Activated CD4-positive, alpha-beta T cell treated with anti-CD3 and anti-CD28 coated beads, Interleukin-2, amount 10 ng/mL, durations not matched to agents 24 days and 14 days (primary cell): ENCODE results near the gene HOXD3. TPM values are rescaled to one million over a fixed set of nuclear protein-coding genes. Genes with fewer than 3 reads are reported as not detected.
A peak's percentile ranks its signal among the peaks of the same experiment; 100 is the strongest.

ENCODE experiments used
- DNase-seq: peaks from one replicate; pipeline ENCODE4 v3.0.0; 2022
- H3K27ac Mint-ChIP-seq: one replicate; pipeline ENCODE4 v1.8.0; 2022; ENCODE audit warnings: mild to moderate bottlenecking, mixed read lengths
- H3K27me3 Mint-ChIP-seq: one replicate; pipeline ENCODE4 v1.8.0; 2022; ENCODE audit warnings: mixed read lengths
- H3K36me3 Mint-ChIP-seq: one replicate; pipeline ENCODE4 v1.8.0; 2022; ENCODE audit warnings: low read depth, mild to moderate bottlenecking, mixed read lengths
- H3K4me1 Mint-ChIP-seq: one replicate; pipeline ENCODE4 v1.8.0; 2021; ENCODE audit warnings: mixed read lengths
- H3K4me3 Mint-ChIP-seq: one replicate; pipeline ENCODE4 v1.8.0; 2022; ENCODE audit warnings: mild to moderate bottlenecking, moderate library complexity, mixed read lengths
- H3K9me3 Mint-ChIP-seq: one replicate; pipeline ENCODE4 v1.8.0; 2021; ENCODE audit warnings: mixed read lengths
- intact Hi-C: fragments of 100-400 bp; cut with micrococcal nuclease; formaldehyde crosslinking; loops from one replicate; pipeline ENCODE4 v1.15.1; 2023
- total RNA-seq: library from RNA; stranded (reverse); gene quantifications from 2 replicates; pipeline ENCODE4 v1.2.3, GENCODE V29; 2022

HOXD3 gene
- total RNA-seq, 1 donor from 2014 or later, result not detected

GRCh38 chr2:176124947-176125771 lies 31.9 kb upstream of the HOXD3 start:
- peak overlapping the region; percentile 37 for H3K27ac Mint-ChIP-seq
- intact Hi-C loops, result loop anchor here (5.0 kb wide), 2 partner anchors 37 to 1037 kb away; no protein-coding TSS in a partner anchor
- H3K9me3 Mint-ChIP-seq, result no peaks in the 10 kb centered on the region

DNA sequence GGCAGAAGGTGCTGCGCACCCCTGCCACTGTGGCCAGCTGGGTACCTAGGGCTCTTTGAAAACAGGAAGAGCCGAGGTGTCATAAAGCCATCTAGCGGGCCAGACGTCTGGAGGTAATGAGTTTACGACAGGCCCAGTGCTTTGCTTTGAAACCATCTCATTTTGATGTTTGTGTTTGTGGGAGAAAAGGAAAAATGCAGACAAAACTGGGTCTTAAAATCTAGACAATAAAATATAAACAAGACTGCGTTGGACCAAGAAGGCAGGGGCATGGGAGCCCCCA lies 31.4 kb upstream of the HOXD3 start:
- Mint-ChIP-seq H3K27me3 (peaks cover 68% of the 10 kb centered on the region), H3K4me1 (peaks cover 7% of the 10 kb centered on the region), H3K36me3 (peaks cover 3% of the 10 kb centered on the region), H3K9me3 (no peaks in the 10 kb centered on the region), H3K4me3 (no peak overlapping the region), H3K27ac (no peak overlapping the region)
- no peak for DNase-seq
- intact Hi-C loops, result loop anchor here (2.0 to 5.0 kb wide), 4 partner anchors 37 to 1037 kb away; no protein-coding TSS in a partner anchor

More at GRCh38 chr2:176124947-176125771, 31.9 kb upstream of the HOXD3 start:
- peaks cover 7% of the 10 kb centered on the region for H3K4me1 Mint-ChIP-seq
- peaks cover 3% of the 10 kb centered on the region for H3K36me3 Mint-ChIP-seq
- no peak overlapping the region for H3K4me3 Mint-ChIP-seq
- no peak for DNase-seq
- peaks cover 72% of the 10 kb centered on the region for H3K27me3 Mint-ChIP-seq

DNA sequence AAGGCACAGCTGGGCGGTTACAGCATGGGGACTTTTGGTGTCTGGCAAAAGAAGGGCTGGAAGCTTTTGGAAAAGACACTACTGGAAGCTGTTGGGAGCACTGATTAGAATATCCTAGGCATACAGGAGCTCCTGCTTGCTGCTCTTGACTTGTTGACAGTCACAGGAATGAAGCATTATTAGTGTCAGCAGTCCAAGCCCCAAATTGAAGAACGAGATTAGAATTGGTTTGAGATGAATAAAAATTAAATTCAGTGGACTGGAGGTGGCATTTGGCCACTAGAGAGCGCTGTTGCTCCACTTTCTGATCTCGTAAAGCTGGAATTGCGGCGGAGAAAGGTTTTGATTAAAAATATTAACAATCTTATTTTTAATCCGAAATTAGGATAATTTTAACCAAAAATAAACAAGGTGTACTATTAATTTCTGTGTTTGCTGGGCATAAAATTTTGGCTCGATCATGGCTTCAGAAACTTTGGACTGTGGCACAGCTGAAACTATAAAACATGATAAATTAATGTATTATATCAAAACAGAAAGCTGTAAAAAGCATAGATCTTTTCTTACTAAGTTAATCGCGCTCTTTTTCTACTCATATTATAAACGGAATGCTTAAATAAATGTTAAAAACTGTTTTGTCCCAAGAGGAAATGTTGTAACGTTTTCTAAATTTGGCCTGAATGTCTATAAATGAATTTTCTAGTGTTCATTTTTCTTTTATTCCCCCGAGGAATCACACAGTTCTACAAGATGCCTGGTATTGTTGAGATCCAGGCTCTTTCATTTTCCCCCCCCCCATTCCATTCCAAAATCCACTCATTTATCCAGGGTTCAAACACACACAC lies 30.0 kb upstream of the HOXD3 start:
- H3K27me3 Mint-ChIP-seq, result peaks cover 74% of the 10 kb centered on the region
- intact Hi-C loops, result loop anchor here (1.0 to 5.0 kb wide), 6 partner anchors 35 to 1035 kb away; no protein-coding TSS in a partner anchor
- no peak overlapping the region for H3K27ac Mint-ChIP-seq
- H3K4me3 Mint-ChIP-seq, result no peak overlapping the region
- DNase-seq, result peak; percentile 87
- peaks cover 8% of the 10 kb centered on the region for H3K36me3 Mint-ChIP-seq
- H3K4me1 Mint-ChIP-seq, result peaks cover 8% of the 10 kb centered on the region
- H3K9me3 Mint-ChIP-seq, result no peaks in the 10 kb centered on the region

- Mint-ChIP-seq H3K9me3 (no peaks in the 10 kb centered on the region), H3K27me3 (peaks cover 77% of the 10 kb centered on the region), H3K27ac (no peak overlapping the region), H3K4me3 (no peak overlapping the region), H3K36me3 (peaks cover 8% of the 10 kb centered on the region), H3K4me1 (peaks cover 12% of the 10 kb centered on the region)
- DNase-seq, result no peak
- intact Hi-C loops, result loop anchor here (1.0 to 5.0 kb wide), 7 partner anchors 17 to 1035 kb away; no protein-coding TSS in a partner anchor
Measured at GRCh38 chr2:176127774-176128072, 29.4 kb upstream of the HOXD3 start.

GRCh38 chr2:176128172-176128981 lies 28.7 kb upstream of the HOXD3 start:
- H3K4me3 Mint-ChIP-seq, result peak overlapping the region; percentile 15
- intact Hi-C loops, result loop anchor here (2.0 to 5.0 kb wide), 3 partner anchors 18 to 1034 kb away; no protein-coding TSS in a partner anchor

GRCh38 chr2:176128982-176129796 lies 27.9 kb upstream of the HOXD3 start, which contains the start of gene HOXD8:
Gene HOXD8, plus strand, starts transcription at chr2:176129705. Its CDS starts 662 bp downstream, at chr2:176130367.
- Mint-ChIP-seq H3K27ac (peak within 1 kb of the TSS; percentile 85), H3K4me3 (peak within 1 kb of the TSS; percentile 32), H3K9me3 (no peaks in the 10 kb centered on the region), H3K27me3 (peaks cover 84% of the 10 kb centered on the region), H3K36me3 (peaks cover 5% of the 10 kb centered on the region), H3K4me1 (peaks cover 9% of the 10 kb centered on the region)
- no peak for DNase-seq
- intact Hi-C loops, result loop anchor here (1.0 to 5.0 kb wide), 4 partner anchors 18 to 1033 kb away; no protein-coding TSS in a partner anchor

More at GRCh38 chr2:176128172-176128981, 28.7 kb upstream of the HOXD3 start:
- no peak for DNase-seq
- H3K4me1 Mint-ChIP-seq, result peaks cover 12% of the 10 kb centered on the region
- peaks cover 83% of the 10 kb centered on the region for H3K27me3 Mint-ChIP-seq
- H3K36me3 Mint-ChIP-seq, result peaks cover 8% of the 10 kb centered on the region
- no peaks in the 10 kb centered on the region for H3K9me3 Mint-ChIP-seq
- H3K27ac Mint-ChIP-seq, result peak overlapping the region; percentile 77

DNA sequence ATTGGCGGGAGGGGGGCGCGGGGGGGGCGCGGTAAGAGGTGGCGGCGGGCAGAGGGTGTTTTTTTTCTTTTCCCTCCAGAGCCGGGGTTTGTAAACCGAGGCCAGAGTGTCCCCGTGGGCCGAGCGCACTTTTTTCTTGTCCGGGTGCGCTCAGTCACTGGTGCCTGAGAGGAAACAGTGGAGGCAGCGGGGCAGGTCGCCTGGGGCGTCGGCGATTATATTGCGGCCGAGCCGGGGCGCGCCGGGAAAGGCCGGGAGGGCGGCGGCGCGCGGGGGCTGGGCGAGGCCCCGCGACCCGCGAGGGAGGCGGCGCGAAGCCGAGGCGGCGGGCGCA lies 27.3 kb upstream of the HOXD3 start:
- Mint-ChIP-seq H3K9me3 (no peaks in the 10 kb centered on the region), H3K36me3 (peaks cover 5% of the 10 kb centered on the region), H3K27me3 (peaks cover 84% of the 10 kb centered on the region), H3K4me1 (peaks cover 9% of the 10 kb centered on the region), H3K27ac (no peak overlapping the region), H3K4me3 (no peak overlapping the region)
- DNase-seq, result no peak
- intact Hi-C loops, result loop anchor here (1.0 to 10.0 kb wide), 6 partner anchors 19 to 1795 kb away; partner anchors contain the start of gene SP9

- Mint-ChIP-seq H3K36me3 (peaks cover 5% of the 10 kb centered on the region), H3K27me3 (peaks cover 84% of the 10 kb centered on the region), H3K9me3 (no peaks in the 10 kb centered on the region), H3K4me1 (peaks cover 9% of the 10 kb centered on the region), H3K27ac (peak overlapping the region; percentile 85), H3K4me3 (peak overlapping the region; percentile 32)
- no peak for DNase-seq
- intact Hi-C loops, result loop anchor here (5.0 to 10.0 kb wide), 2 partner anchors 47 to 1796 kb away; partner anchors contain the start of gene SP9
Measured at GRCh38 chr2:176130147-176130956, 26.8 kb upstream of the HOXD3 start.

- Mint-ChIP-seq H3K9me3 (no peaks in the 10 kb centered on the region), H3K27me3 (peaks cover 84% of the 10 kb centered on the region), H3K4me1 (peaks cover 11% of the 10 kb centered on the region), H3K36me3 (peaks cover 5% of the 10 kb centered on the region), H3K27ac (peak overlapping the region; percentile 85), H3K4me3 (peak overlapping the region; percentile 32)
- no peak for DNase-seq
- intact Hi-C loops, result loop anchor here (5.0 to 10.0 kb wide), 2 partner anchors 46 to 1796 kb away; partner anchors contain the start of gene SP9
Measured at GRCh38 chr2:176130957-176131847, 25.9 kb upstream of the HOXD3 start.

- H3K4me3 Mint-ChIP-seq, result no peak overlapping the region
- H3K9me3 Mint-ChIP-seq, result no peaks in the 10 kb centered on the region
- intact Hi-C loops, result loop anchor here (5.0 to 10.0 kb wide), 2 partner anchors 45 to 1797 kb away; partner anchors contain the start of gene SP9
- H3K4me1 Mint-ChIP-seq, result peaks cover 11% of the 10 kb centered on the region
- H3K36me3 Mint-ChIP-seq, result peaks cover 5% of the 10 kb centered on the region
- no peak overlapping the region for H3K27ac Mint-ChIP-seq
- peaks cover 82% of the 10 kb centered on the region for H3K27me3 Mint-ChIP-seq
- no peak for DNase-seq
Measured at GRCh38 chr2:176131848-176132158, 25.3 kb upstream of the HOXD3 start.
